ENCODE measurements around the gene FOXB2. TPM values are rescaled to one million over a fixed set of nuclear protein-coding genes. Genes with fewer than 3 reads are reported as not detected.

The FOXB2 gene
- total RNA-seq, 2 experiments from 2014 or later = not detected

DNA sequence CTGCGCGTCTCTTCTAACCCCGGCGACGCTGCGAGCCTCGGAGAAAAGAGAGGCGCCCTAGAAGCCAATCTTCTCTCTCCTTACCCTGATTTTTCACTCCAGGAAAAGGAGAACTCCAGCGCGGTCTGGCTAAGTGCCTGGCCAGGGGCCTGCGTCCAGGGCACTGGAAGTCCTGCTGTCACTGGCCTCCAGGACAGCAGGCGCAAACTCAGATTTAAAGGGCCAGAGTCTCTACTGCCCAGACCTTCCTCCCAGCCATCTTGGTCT, 553 bp upstream of the FOXB2 start:
- H3K9me3 Mint-ChIP-seq = no peaks in the 10 kb centered on the region
- H3K36me3 Mint-ChIP-seq (ENCODE audit: low read depth) = peaks cover 8% of the 10 kb centered on the region
- POLR2A ChIA-PET = no interaction called here
- H3K27me3 Mint-ChIP-seq = peaks cover 83% of the 10 kb centered on the region
- H3K4me3 Mint-ChIP-seq = peak overlapping the region; percentile 11
- H3K27ac Mint-ChIP-seq = no peak overlapping the region
- CTCF ChIA-PET = no interaction called here
- no peak for DNase-seq
- H3K4me1 Mint-ChIP-seq = peaks cover 16% of the 10 kb centered on the region

DNA sequence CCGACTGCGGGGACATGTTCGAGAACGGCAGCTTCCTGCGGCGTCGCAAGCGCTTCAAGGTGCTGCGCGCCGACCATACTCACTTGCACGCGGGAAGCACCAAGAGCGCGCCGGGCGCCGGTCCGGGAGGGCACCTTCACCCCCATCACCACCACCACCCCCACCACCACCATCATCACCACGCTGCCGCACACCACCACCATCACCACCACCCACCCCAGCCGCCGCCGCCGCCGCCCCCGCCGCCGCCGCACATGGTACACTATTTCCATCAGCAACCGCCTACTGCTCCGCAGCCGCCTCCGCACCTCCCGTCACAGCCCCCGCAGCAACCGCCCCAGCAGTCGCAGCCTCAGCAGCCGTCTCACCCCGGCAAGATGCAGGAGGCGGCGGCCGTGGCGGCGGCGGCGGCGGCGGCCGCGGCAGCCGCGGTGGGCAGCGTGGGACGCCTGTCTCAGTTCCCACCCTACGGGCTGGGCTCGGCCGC, 514 bp downstream of the FOXB2 start:
- no peaks in the 10 kb centered on the region for H3K9me3 Mint-ChIP-seq
- DNase-seq = no peak
- CTCF ChIA-PET = no interaction called here
- peaks cover 80% of the 10 kb centered on the region for H3K27me3 Mint-ChIP-seq
- peaks cover 16% of the 10 kb centered on the region for H3K4me1 Mint-ChIP-seq
- POLR2A ChIA-PET = no interaction called here
- peak overlapping the region; percentile 69 for H3K27ac Mint-ChIP-seq
- peak overlapping the region; percentile 11 for H3K4me3 Mint-ChIP-seq
- peaks cover 8% of the 10 kb centered on the region for H3K36me3 Mint-ChIP-seq (ENCODE audit: low read depth)

DNA sequence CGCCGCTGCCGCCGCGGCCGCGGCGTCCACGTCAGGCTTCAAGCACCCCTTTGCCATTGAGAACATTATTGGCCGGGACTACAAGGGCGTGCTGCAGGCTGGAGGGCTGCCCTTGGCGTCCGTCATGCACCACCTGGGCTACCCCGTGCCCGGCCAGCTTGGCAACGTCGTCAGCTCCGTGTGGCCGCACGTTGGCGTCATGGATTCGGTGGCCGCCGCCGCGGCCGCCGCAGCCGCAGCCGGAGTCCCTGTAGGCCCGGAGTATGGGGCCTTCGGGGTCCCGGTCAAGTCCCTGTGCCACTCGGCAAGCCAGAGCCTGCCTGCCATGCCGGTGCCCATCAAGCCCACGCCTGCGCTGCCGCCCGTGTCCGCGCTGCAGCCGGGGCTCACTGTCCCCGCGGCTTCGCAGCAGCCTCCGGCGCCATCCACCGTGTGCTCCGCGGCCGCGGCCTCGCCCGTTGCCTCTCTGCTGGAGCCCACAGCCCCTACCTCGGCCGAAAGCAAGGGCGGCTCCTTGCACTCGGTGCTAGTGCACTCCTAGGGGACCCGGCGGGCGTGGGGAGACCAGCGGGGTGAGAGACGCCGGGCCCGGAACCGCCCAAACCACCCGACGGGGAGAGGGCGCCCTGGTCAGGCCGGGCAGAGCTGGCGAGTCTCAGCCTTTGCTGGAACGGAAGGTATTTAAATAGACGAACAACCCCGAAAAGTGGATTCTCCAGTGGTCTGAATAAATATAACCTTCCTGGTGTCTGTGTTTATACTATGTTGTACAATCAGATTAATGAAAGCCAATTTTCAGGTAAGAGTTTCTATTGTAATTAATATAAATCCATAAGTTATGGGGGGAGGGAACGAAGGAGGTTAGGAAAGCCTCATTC, 1.2 kb downstream of the FOXB2 start:
- H3K4me1 Mint-ChIP-seq = peaks cover 14% of the 10 kb centered on the region
- POLR2A ChIA-PET = no interaction called here
- DNase-seq = no peak
- H3K9me3 Mint-ChIP-seq = no peaks in the 10 kb centered on the region
- H3K27ac Mint-ChIP-seq = peak overlapping the region; percentile 13
- H3K27me3 Mint-ChIP-seq = peaks cover 79% of the 10 kb centered on the region
- peaks cover 8% of the 10 kb centered on the region for H3K36me3 Mint-ChIP-seq (ENCODE audit: low read depth)
- CTCF ChIA-PET = no interaction called here
- peak overlapping the region; percentile 16 for H3K4me3 Mint-ChIP-seq

DNA sequence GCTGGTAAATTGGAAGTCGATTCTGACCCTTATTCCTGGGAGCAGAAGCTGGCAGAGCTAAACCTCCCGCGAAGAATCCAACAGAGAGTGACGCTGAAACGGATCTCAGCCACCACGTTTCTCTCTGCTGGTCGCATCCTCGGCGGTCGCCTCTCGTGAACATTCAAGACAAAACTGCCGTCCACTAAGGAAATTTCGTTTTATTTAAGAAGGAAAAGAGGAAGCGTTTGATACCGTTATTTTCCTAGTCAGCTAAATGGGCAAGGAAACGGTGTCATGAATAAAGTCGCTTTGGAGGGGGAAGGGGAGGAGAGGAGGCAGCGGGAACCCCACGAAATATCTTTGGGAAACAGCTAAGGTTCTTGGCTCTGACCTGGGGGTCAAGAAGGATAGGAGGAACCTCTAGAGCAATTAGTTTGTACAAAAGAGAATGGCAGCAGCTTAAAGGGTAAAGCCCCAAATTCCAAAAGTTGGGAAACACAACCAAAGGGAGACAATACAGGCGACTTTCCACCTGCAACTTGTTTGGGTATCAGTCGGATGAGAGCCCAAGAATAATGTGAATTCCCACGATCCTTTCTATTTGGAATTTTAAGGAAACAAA, 1.9 kb downstream of the FOXB2 start:
- Mint-ChIP-seq H3K9me3 (no peaks in the 10 kb centered on the region), H3K27ac (peak overlapping the region; percentile 19), H3K4me3 (peak overlapping the region; percentile 16), H3K4me1 (peaks cover 14% of the 10 kb centered on the region), H3K27me3 (peaks cover 80% of the 10 kb centered on the region), H3K36me3 (ENCODE audit: low read depth) (peaks cover 8% of the 10 kb centered on the region)
- no peak for DNase-seq
- ChIA-PET CTCF (interaction anchor here (1.2 kb wide), 1 partner anchor 9 kb away, joined by 3 read pairs; no protein-coding TSS in a partner anchor), POLR2A (no interaction called here)

DNA sequence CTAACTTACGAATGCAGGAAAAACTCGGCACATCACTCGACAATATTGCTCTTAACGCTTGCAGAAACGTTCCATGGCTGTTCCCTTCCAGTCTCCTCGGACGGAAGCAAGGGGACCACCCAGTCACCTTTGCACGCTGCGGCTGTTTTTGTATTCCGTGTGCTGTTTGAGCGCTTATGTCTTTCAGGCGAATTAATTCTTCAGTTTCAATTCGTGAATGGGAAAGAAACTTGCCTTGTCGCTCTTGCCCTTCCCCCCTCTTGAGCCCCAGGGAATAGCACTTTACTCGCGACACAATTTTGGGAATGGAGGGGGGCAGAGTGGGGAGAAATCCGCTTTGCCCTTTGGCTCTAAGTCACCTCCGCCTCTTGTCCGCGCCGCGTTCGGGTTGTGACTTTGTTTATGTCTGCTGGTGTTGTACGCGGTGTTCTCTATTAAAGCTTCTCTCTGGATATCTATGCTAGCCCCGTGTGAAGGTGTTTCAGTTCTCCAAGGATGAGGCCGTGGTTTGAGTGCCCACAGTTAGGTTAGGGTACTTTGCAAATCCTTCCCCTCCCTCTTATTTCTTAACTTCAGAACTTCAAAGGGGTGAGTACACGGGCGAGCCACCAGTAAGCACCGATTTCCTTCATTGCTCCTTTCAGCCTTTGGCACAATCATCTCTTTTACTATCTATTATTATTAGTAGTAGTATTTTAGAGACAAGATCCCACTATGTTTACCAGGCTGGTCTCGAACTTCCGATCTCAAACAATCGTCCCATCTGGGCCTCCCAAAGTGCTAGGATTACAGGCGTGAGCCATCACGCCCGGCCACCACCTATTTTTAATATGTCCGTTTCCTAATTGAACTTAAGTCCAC, 2.7 kb downstream of the FOXB2 start:
- H3K27me3 Mint-ChIP-seq = peaks cover 73% of the 10 kb centered on the region
- H3K9me3 Mint-ChIP-seq = no peaks in the 10 kb centered on the region
- peaks cover 14% of the 10 kb centered on the region for H3K4me1 Mint-ChIP-seq
- H3K27ac Mint-ChIP-seq = peak overlapping the region; percentile 60
- POLR2A ChIA-PET = no interaction called here
- CTCF ChIA-PET = interaction anchor here (1.2 kb wide), 1 partner anchor 10 kb away, joined by 3 read pairs; no protein-coding TSS in a partner anchor
- H3K4me3 Mint-ChIP-seq = no peak overlapping the region
- DNase-seq = no peak
- peaks cover 8% of the 10 kb centered on the region for H3K36me3 Mint-ChIP-seq (ENCODE audit: low read depth)

DNA sequence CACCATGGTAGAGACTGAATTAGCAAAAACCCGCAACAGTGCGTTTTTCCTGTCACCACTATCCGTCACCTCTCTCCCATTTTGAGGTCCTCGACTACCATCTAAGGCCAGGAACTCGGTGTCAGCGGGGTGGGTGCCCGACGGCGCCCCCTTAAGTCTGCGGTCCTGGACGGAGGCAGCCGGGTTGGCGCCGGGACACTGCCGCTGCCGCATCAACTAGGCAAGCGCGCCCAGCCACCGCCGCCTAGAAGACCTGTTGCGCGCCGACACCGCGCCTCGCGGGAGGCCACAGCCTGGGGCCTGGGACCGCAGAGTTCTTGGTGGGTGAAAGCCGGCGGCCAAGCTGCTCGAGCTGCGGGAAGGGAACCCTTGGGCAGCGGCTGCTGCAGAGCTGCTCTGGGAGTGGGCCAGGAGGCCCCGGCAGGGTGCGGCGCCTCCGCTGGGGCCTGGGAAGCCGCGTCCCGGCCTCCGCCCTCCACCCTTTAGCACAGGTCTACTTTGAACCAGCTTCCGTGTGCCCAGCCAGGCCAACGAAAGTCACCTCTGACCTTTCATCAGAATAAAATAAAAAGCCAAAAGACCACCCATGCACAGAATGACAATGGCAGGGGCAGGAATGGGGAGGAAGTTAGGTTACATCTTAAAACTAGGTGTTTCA, 3.5 kb downstream of the FOXB2 start:
- Mint-ChIP-seq H3K4me1 (peaks cover 11% of the 10 kb centered on the region), H3K4me3 (no peak overlapping the region), H3K27ac (no peak overlapping the region), H3K27me3 (peaks cover 66% of the 10 kb centered on the region), H3K9me3 (no peaks in the 10 kb centered on the region), H3K36me3 (ENCODE audit: low read depth) (peaks cover 5% of the 10 kb centered on the region)
- ChIA-PET POLR2A (no interaction called here), CTCF (no interaction called here)
- no peak for DNase-seq

DNA sequence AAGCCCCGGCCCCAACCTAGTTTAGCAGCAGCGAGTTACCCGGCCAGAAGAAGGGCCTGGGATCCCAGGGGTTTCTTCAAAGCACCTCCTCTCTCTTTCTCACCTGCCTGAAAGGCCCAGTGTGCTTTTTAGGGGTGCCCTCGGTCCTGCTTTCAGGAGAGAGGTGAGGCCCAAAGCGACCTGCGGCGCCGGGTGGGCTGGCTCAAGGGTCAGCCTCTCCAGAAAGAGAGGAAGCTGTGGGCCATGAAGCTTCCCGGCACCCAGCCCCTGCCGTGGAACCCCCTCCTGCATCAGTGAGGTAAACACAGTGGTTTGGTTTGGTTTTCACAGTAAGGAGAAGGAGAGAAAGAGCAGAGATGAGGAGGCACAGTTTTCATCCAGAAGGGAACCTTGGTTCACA, 4.3 kb downstream of the FOXB2 start:
- Mint-ChIP-seq H3K4me1 (peaks cover 9% of the 10 kb centered on the region), H3K4me3 (no peak overlapping the region), H3K27ac (no peak overlapping the region), H3K9me3 (no peaks in the 10 kb centered on the region), H3K27me3 (peaks cover 66% of the 10 kb centered on the region), H3K36me3 (ENCODE audit: low read depth) (peaks cover 2% of the 10 kb centered on the region)
- DNase-seq = no peak
- POLR2A ChIA-PET = no interaction called here
- CTCF ChIA-PET = interaction anchor here (0.6 kb wide), 1 partner anchor 14 kb away, joined by 3 read pairs; no protein-coding TSS in a partner anchor

DNA sequence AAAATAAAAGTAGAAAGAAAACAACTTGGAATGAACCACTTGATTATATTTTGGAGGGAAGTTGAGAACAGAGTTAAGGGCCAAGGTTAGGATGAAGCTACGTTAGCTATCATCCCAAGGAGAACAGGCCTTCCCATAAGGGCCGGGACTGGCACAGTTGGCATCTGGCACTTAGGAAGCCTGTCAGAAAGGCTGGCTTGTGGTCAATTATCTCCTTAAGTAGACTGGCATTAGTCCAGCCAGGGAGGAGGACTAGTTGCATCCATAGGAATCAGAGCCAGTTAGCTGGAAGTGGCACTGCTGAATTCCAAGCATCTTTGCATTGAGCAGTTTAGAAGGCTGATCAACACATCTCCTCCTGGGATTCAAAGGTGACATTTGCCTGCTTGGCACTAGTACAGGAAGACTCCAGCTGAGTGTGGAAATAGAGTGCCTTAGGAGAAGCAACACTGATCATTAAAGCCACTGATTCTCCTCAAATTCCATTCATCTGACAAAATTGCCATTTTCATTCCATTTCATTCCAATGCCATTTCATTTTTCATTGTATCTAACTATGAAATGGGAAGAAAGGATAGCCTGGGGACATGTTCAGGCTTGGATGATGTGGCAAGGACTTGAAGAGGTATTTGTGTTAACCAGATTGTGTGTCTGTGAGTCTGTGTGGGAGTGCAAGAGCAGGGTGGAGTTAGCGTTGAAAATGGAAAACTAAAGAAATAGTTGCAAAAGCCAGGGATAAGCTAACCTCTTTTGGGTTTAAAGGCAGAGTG, 5.5 kb downstream of the FOXB2 start:
- Mint-ChIP-seq H3K27me3 (peaks cover 55% of the 10 kb centered on the region), H3K4me1 (peaks cover 6% of the 10 kb centered on the region), H3K36me3 (ENCODE audit: low read depth) (no peaks in the 10 kb centered on the region), H3K9me3 (no peaks in the 10 kb centered on the region), H3K4me3 (no peak overlapping the region), H3K27ac (no peak overlapping the region)
- ChIA-PET POLR2A (no interaction called here), CTCF (interaction anchor here (1.0 kb wide), 1 partner anchor 11 kb away, joined by 3 read pairs; no protein-coding TSS in a partner anchor)
- no peak for DNase-seq

DNA sequence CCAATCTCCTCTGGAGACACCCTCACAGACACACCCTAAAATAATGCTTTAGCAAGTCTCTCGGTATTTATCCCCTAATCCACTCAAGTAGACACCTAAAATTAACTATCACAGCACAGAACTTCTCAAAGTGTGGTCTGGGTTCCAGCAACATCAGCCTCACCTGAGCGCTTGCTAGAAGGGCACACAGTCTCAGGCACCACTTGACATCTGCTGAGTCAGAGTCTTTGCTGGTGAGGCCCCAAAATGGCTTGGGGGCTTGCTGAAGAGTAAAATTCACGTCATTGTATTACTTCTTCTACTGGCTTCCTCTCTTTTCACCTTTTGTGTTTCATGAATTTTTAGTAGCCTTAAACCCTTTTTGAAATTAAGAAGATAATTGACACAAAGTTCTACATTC, 9.0 kb downstream of the FOXB2 start:
- Mint-ChIP-seq H3K27me3 (peaks cover 37% of the 10 kb centered on the region), H3K27ac (no peak overlapping the region), H3K4me1 (no peaks in the 10 kb centered on the region), H3K9me3 (no peaks in the 10 kb centered on the region), H3K4me3 (no peak overlapping the region), H3K36me3 (ENCODE audit: low read depth) (no peaks in the 10 kb centered on the region)
- DNase-seq = no peak
- CTCF ChIA-PET = no interaction called here
- POLR2A ChIA-PET = no interaction called here

DNA sequence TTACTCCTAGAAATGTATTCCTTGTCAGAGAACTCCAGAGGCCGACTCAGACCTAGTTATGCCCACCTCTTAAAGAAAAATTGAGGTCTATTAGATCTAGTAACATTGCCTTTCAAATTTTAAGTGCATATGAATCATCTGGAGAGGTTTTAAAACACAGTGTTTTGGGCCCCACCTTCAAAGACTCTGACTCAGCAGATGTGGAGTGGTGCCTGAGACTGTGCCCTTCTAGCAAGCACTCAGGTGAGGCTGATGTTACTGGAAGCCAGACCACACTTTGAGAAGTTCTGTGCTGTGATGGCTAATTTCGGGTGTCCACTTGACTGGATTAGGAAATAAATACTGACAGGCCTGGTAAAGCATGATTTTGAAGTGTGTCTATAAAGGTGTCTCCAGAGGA, 10.6 kb downstream of the FOXB2 start:
- H3K4me3 Mint-ChIP-seq = no peak overlapping the region
- DNase-seq = no peak
- no peak overlapping the region for H3K27ac Mint-ChIP-seq
- peaks cover 28% of the 10 kb centered on the region for H3K27me3 Mint-ChIP-seq
- no peaks in the 10 kb centered on the region for H3K36me3 Mint-ChIP-seq (ENCODE audit: low read depth)
- H3K4me1 Mint-ChIP-seq = no peaks in the 10 kb centered on the region
- ChIA-PET CTCF (no interaction called here), POLR2A (no interaction called here)
- H3K9me3 Mint-ChIP-seq = no peaks in the 10 kb centered on the region

DNA sequence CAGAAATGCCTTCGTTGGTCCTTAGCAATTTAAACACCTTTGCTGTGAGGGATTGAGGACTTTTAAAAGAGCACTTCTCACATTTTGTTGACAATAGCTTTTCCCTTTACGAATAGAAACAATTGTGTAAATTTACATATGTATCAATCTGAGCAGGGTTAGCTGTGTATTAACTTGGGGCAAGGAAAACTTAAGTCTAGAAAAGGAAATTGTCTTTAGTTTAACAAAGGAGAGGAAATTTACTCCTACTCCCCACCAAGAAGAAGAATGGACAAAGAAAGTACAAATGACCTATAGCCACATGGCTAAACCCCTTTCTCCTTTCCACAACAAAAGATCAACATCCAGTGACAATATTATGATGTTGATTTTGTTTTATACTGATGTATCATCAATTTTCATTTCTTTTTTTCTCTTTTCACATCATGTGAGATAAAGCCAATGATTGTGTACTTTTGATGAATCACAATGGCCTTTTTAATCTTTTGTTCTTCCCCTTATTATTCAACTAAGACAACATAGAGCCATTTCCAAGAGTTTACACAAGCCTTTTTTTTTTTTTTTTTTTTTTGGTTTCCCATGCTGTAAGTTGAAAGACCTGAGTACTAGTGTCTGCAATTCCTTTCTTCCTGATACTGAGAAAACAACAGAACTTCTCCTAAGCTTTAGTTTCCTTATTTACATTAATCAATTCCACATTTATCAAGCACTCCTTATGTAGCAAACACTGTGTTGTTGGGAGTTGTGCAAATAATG, 19.0 kb downstream of the FOXB2 start:
- Mint-ChIP-seq H3K4me1 (no peaks in the 10 kb centered on the region), H3K27ac (no peak overlapping the region), H3K36me3 (ENCODE audit: low read depth) (no peaks in the 10 kb centered on the region), H3K9me3 (no peaks in the 10 kb centered on the region), H3K4me3 (no peak overlapping the region), H3K27me3 (peaks cover 7% of the 10 kb centered on the region)
- POLR2A ChIA-PET = no interaction called here
- no peak for DNase-seq
- CTCF ChIA-PET = no interaction called here

DNA sequence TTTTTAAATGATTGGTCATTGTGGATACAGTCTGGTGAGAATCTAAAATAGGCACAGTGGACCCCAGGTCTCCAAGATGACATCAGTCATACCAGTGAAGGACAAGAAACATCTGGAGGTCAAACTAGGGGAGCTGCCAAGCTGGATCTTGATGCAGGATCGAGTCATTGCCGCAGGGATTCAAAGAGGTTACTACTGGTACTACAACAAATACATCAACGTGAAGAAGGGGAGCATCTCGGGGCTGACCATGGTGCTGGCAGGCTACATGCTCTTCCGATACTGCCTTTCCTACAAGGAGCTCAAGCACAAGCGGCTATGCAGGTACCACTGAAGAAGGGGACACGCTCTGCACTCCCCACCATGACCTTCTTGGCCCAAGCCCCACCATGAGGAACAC, 20.9 kb downstream of the FOXB2 start:
- Mint-ChIP-seq H3K4me1 (no peaks in the 10 kb centered on the region), H3K36me3 (ENCODE audit: low read depth) (no peaks in the 10 kb centered on the region), H3K4me3 (no peak overlapping the region), H3K27ac (no peak overlapping the region), H3K9me3 (no peaks in the 10 kb centered on the region), H3K27me3 (peaks cover 6% of the 10 kb centered on the region)
- DNase-seq = no peak
- CTCF ChIA-PET = no interaction called here
- POLR2A ChIA-PET = no interaction called here
